ENCODE data around the gene PRTG. TPM values are rescaled to one million over a fixed set of nuclear protein-coding genes. Genes with fewer than 3 reads are reported as not detected.
"Not testable (repeated sequence)": the region's sequence is repeated elsewhere in the genome, so short reads cannot be mapped to it uniquely, and the experiment has no call there.

Gene PRTG
- total RNA-seq, 1 donor, result 4.7 TPM

DNA sequence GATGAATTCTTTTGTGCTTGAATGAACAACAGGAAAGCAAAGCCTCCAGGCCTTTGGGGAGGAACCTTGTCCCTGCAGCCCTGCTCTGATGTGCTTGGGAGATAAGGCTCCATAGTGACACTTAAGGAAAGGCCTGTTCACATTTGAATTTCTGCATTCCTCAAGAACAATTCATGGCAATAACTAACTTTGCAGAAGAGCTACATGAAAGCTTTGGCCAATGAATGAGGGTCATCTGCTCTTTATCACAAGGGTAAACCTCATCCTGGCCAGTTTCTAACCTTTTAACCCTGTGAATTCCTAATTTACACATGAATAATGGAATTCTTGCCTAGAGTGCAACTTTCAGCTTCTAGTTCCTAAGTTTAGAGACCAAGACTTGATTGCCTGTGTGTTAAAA is 5.6 kb downstream of the PRTG start:
- H4K20me1 ChIP-seq (ENCODE audit: insufficient read depth, low read length), result no peaks in the 10 kb centered on the region
- no peak overlapping the region for H2AFZ ChIP-seq (ENCODE audit: low read length)
- H3K27ac ChIP-seq (ENCODE audit: low read depth, low read length), result no peak overlapping the region
- H3K4me3 ChIP-seq (ENCODE audit: insufficient read depth, low read length), result no peak overlapping the region
- no peak overlapping the region for H3K4me2 ChIP-seq (ENCODE audit: insufficient read depth, low read length)
- H3K4me1 ChIP-seq (ENCODE audit: insufficient read depth, low read length), result peaks cover 7% of the 10 kb centered on the region
- no peaks in the 10 kb centered on the region for H3K9me3 ChIP-seq (ENCODE audit: low read depth, low read length)
- H3K79me2 ChIP-seq (ENCODE audit: insufficient read depth, low read length), result no peaks in the 10 kb centered on the region
- DNase-seq (ENCODE audit: insufficient read length, low spot score, missing footprints), result no peak
- H3K27me3 ChIP-seq (ENCODE audit: insufficient read depth, low read length), result peaks cover 18% of the 10 kb centered on the region
- no peak for TF ChIP-seq CTCF (IDR thresholded peaks at IDR 0.05; ENCODE audit: extremely low read depth, low read depth, low read length)
- no peaks in the 10 kb centered on the region for H3K36me3 ChIP-seq (ENCODE audit: insufficient read depth, low read length)

- peaks cover 2% of the 10 kb centered on the region for H3K4me1 ChIP-seq (ENCODE audit: insufficient read depth, low read length)
- H3K36me3 ChIP-seq (ENCODE audit: insufficient read depth, low read length), result no peaks in the 10 kb centered on the region
- H3K79me2 ChIP-seq (ENCODE audit: insufficient read depth, low read length), result no peaks in the 10 kb centered on the region
- no peaks in the 10 kb centered on the region for H4K20me1 ChIP-seq (ENCODE audit: insufficient read depth, low read length)
- no peak for TF ChIP-seq CTCF (IDR thresholded peaks at IDR 0.05; ENCODE audit: extremely low read depth, low read depth, low read length)
- no peak overlapping the region for H3K4me2 ChIP-seq (ENCODE audit: insufficient read depth, low read length)
- H3K4me3 ChIP-seq (ENCODE audit: insufficient read depth, low read length), result no peak overlapping the region
- no peak overlapping the region for H2AFZ ChIP-seq (ENCODE audit: low read length)
- H3K27ac ChIP-seq (ENCODE audit: low read depth, low read length), result no peak overlapping the region
- H3K27me3 ChIP-seq (ENCODE audit: insufficient read depth, low read length), result peaks cover 14% of the 10 kb centered on the region
- no peaks in the 10 kb centered on the region for H3K9me3 ChIP-seq (ENCODE audit: low read depth, low read length)
- DNase-seq (ENCODE audit: insufficient read length, low spot score, missing footprints), result no peak
Measured at GRCh38 chr15:55736756-55737155, 6.2 kb downstream of the PRTG start.

GRCh38 chr15:55734641-55735040 is 8.3 kb downstream of the PRTG start:
- no peak overlapping the region for H3K27ac ChIP-seq (ENCODE audit: low read depth, low read length)
- no peak for DNase-seq (ENCODE audit: insufficient read length, low spot score, missing footprints)
- H3K9me3 ChIP-seq (ENCODE audit: low read depth, low read length), result no peaks in the 10 kb centered on the region
- no peaks in the 10 kb centered on the region for H3K79me2 ChIP-seq (ENCODE audit: insufficient read depth, low read length)
- H3K4me1 ChIP-seq (ENCODE audit: insufficient read depth, low read length), result no peaks in the 10 kb centered on the region
- H3K36me3 ChIP-seq (ENCODE audit: insufficient read depth, low read length), result no peaks in the 10 kb centered on the region
- TF ChIP-seq CTCF (IDR thresholded peaks at IDR 0.05; ENCODE audit: extremely low read depth, low read depth, low read length), result no peak
- H3K4me2 ChIP-seq (ENCODE audit: insufficient read depth, low read length), result no peak overlapping the region
- H3K4me3 ChIP-seq (ENCODE audit: insufficient read depth, low read length), result no peak overlapping the region
- no peaks in the 10 kb centered on the region for H4K20me1 ChIP-seq (ENCODE audit: insufficient read depth, low read length)
- no peaks in the 10 kb centered on the region for H3K27me3 ChIP-seq (ENCODE audit: insufficient read depth, low read length)
- H2AFZ ChIP-seq (ENCODE audit: low read length), result no peak overlapping the region

- H3K36me3 ChIP-seq (ENCODE audit: insufficient read depth, low read length); H3K4me2 ChIP-seq (ENCODE audit: insufficient read depth, low read length); H3K27me3 ChIP-seq (ENCODE audit: insufficient read depth, low read length); H3K4me3 ChIP-seq (ENCODE audit: insufficient read depth, low read length); H4K20me1 ChIP-seq (ENCODE audit: insufficient read depth, low read length); H3K27ac ChIP-seq (ENCODE audit: low read depth, low read length); DNase-seq (ENCODE audit: insufficient read length, low spot score, missing footprints); H3K79me2 ChIP-seq (ENCODE audit: insufficient read depth, low read length); H3K4me1 ChIP-seq (ENCODE audit: insufficient read depth, low read length); H3K9me3 ChIP-seq (ENCODE audit: low read depth, low read length); H2AFZ ChIP-seq (ENCODE audit: low read length): not testable (repeated sequence)
Measured at GRCh38 chr15:55733461-55733860, 9.5 kb downstream of the PRTG start.
